ENCODE data around the gene VPS13D.

- TF ChIP-seq SUZ12 (IDR thresholded peaks at IDR 0.05; ENCODE audit: extremely low read depth, insufficient read depth, insufficient read length) (no peak), ZNF274 (IDR thresholded peaks at IDR 0.05; ENCODE audit: low read depth, low read length) (no peak)
Measured at GRCh38 chr1:12553963-12554362, 324.1 kb downstream of the VPS13D start.

Data from NT2/D1 (cell line).